Measurements from ENCODE around the gene MXD3.
A peak's percentile ranks its signal among the peaks of the same experiment; 100 is the strongest.
"Not testable (repeated sequence)": the region's sequence is repeated elsewhere in the genome, so short reads cannot be mapped to it uniquely, and the experiment has no call there.

Gene MXD3

DNA sequence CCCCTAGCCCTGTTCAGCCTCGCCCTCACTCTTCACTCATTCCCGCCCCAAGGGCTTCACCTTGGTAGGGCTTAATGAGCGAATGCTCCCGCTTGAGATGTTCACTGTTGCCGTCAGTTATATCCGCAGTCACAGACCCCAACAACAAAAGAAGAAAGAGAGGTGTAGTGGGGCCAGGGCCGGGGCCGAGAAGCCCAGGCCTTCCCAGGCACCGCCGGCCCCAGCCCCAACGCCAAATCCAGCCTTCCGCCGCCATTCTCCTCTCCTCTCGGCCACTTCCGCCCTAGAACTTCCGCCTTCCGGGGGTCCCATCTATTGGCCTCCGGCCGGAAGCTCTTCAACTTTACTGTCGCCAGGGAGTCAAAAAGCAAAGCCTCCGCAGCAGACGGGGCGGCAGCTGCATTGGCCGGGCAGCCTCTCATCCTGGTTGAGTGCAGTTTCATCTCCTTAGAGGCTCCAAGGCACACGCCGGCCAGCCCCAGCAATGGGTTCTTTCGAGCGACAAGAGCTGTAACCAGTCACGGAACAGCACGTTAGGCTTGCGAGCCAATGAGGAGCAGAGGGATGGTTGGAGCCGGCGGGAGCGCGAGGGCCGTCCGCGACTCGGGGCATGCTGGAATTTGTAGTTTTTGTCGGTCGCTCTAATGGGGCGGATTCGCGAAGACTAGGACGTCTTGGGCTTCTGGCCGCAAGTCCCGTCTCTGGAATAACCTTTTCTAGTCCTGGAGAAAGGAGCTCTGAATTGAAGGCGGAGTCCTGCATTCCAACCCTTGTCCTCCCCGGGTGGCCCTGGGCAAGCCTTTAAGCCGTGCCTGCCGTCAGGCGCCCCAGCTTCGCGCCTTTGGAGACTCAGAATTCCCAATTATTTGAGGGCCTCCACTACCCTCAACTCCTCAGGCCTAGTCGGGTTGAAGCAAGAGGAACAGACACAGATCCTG is 40.0 kb upstream of the MXD3 start, which contains the start of gene LMAN2:
Gene LMAN2, minus strand, starts transcription at position 277 of the 938 bp plus-strand sequence. Its CDS starts 21 bp downstream, at position 256.
- peak within 1 kb of the TSS; percentile 99 for H3K4me3 Mint-ChIP-seq
- peak within 1 kb of the TSS; percentile 100 for H3K27ac Mint-ChIP-seq
- H3K9me3 Mint-ChIP-seq = peaks cover 4% of the 10 kb centered on the region
- no peaks in the 10 kb centered on the region for H3K27me3 Mint-ChIP-seq
- H3K4me1 Mint-ChIP-seq (ENCODE audit: low read depth) = peaks cover 61% of the 10 kb centered on the region
- H3K36me3 Mint-ChIP-seq (ENCODE audit: low read depth) = peaks cover 24% of the 10 kb centered on the region

- Mint-ChIP-seq H3K4me3 (peak overlapping the region; percentile 99), H3K27me3 (no peaks in the 10 kb centered on the region), H3K27ac (peak overlapping the region; percentile 100), H3K4me1 (ENCODE audit: low read depth) (peaks cover 61% of the 10 kb centered on the region), H3K9me3 (peaks cover 4% of the 10 kb centered on the region), H3K36me3 (ENCODE audit: low read depth) (peaks cover 29% of the 10 kb centered on the region)
These were observed 39.2 kb upstream of the MXD3 start for GRCh38 chr5:177350776-177351391.

DNA sequence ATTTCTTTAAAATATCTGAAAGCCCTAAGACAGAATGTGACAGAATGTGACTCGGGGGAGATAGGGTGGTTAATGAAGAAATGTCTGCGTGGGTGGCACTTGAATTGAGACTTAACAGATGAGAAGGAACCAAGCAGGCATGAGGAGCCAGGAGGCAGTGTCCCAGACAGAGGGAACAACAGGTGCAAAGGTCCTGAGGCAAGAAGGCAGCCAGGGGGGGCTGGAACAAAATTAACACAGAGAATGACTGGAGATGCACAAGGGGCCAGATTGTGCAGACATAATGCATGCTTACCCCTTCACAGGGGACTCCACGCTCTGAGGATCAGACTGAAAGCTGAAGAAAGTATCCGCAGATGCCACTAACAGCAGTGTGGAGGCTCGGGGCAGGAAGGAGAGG is 38.1 kb upstream of the MXD3 start:
- H3K4me1 Mint-ChIP-seq (ENCODE audit: low read depth) = peaks cover 56% of the 10 kb centered on the region
- no peaks in the 10 kb centered on the region for H3K27me3 Mint-ChIP-seq
- H3K9me3 Mint-ChIP-seq = no peaks in the 10 kb centered on the region
- H3K36me3 Mint-ChIP-seq (ENCODE audit: low read depth) = peaks cover 35% of the 10 kb centered on the region
- H3K27ac Mint-ChIP-seq = peak overlapping the region; percentile 74
- peak overlapping the region; percentile 99 for H3K4me3 Mint-ChIP-seq

DNA sequence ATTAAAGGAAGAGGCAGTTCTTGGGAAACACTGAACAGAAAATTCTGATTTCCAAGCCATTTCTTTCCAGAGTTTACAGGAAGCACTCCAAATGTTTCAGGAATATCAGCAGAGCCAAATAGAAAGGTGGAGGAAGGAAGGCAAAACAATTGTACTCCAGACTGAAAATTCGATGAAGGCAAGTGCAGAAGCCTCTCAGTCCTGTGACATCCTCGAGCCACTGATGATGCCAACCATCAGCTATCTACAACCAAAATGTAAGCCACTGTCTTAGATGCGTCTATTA is 37.6 kb upstream of the MXD3 start:
- Mint-ChIP-seq H3K27ac (peak overlapping the region; percentile 61), H3K27me3 (no peaks in the 10 kb centered on the region), H3K4me1 (ENCODE audit: low read depth) (peaks cover 51% of the 10 kb centered on the region), H3K4me3 (peak overlapping the region; percentile 99), H3K9me3 (no peaks in the 10 kb centered on the region), H3K36me3 (ENCODE audit: low read depth) (peaks cover 37% of the 10 kb centered on the region)

DNA sequence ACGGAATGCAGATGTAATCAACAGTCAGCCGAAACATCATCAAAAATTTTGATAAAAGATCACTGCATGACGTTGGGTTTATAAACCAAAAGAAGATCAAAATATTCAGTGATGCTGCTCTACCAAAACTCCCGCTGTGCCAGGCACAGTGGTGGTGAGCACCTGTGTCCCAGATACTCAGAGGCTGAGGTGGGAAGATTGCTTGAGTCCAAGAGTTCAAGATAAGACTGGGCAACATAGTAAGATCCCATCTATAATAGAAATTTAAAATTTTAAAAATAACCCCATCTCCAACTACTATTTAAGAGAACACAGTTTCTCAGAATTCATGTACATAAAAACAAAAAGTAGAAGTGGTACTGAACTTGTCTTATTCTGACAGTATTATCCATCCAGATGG is 36.0 kb upstream of the MXD3 start:
- H3K27ac Mint-ChIP-seq = no peak overlapping the region
- no peaks in the 10 kb centered on the region for H3K9me3 Mint-ChIP-seq
- peaks cover 54% of the 10 kb centered on the region for H3K4me1 Mint-ChIP-seq (ENCODE audit: low read depth)
- H3K27me3 Mint-ChIP-seq = no peaks in the 10 kb centered on the region
- H3K36me3 Mint-ChIP-seq (ENCODE audit: low read depth) = peaks cover 42% of the 10 kb centered on the region
- H3K4me3 Mint-ChIP-seq = no peak overlapping the region

- Mint-ChIP-seq H3K36me3 (ENCODE audit: low read depth) (peaks cover 48% of the 10 kb centered on the region), H3K27ac (no peak overlapping the region), H3K27me3 (no peaks in the 10 kb centered on the region), H3K4me1 (ENCODE audit: low read depth) (peaks cover 49% of the 10 kb centered on the region), H3K9me3 (no peaks in the 10 kb centered on the region), H3K4me3 (no peak overlapping the region)
These were observed 35.1 kb upstream of the MXD3 start for GRCh38 chr5:177346820-177347219.

DNA sequence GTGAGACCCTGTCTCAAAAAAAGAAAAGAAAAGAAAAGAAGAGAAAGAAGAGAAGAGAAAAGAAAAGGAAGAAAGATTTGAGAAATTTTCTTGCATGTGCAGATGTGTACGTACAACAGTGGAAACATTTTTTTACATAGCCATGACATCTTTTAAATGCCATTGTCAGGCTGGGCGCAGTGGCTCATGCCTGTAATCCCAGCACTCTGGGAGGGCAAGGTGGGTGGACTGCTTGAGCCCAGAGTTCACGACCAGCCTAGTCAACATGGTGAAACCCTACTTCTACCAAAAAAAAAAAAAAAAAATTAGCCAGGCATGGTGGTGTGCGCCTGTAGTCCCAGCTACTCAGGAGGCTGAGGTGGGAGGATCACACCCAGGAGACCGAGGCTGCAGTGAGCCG is 33.2 kb upstream of the MXD3 start:
- Mint-ChIP-seq H3K4me3 (no peak overlapping the region), H3K36me3 (ENCODE audit: low read depth) (peaks cover 56% of the 10 kb centered on the region), H3K4me1 (ENCODE audit: low read depth) (peaks cover 42% of the 10 kb centered on the region), H3K27ac (no peak overlapping the region), H3K27me3 (no peaks in the 10 kb centered on the region), H3K9me3 (no peaks in the 10 kb centered on the region)

GRCh38 chr5:177343777-177344176 is 32.1 kb upstream of the MXD3 start:
- Mint-ChIP-seq H3K4me3 (no peak overlapping the region), H3K36me3 (ENCODE audit: low read depth) (peaks cover 52% of the 10 kb centered on the region), H3K27ac (no peak overlapping the region)

GRCh38 chr5:177343000-177343399 is 31.3 kb upstream of the MXD3 start:
- not testable (repeated sequence) for H3K27me3 Mint-ChIP-seq, H3K4me3 Mint-ChIP-seq, H3K27ac Mint-ChIP-seq, H3K9me3 Mint-ChIP-seq
- Mint-ChIP-seq H3K4me1 (ENCODE audit: low read depth) (peaks cover 38% of the 10 kb centered on the region), H3K36me3 (ENCODE audit: low read depth) (peaks cover 52% of the 10 kb centered on the region)

More at GRCh38 chr5:177343777-177344176, 32.1 kb upstream of the MXD3 start:
- Mint-ChIP-seq H3K9me3 (no peaks in the 10 kb centered on the region), H3K4me1 (ENCODE audit: low read depth) (peaks cover 38% of the 10 kb centered on the region), H3K27me3 (no peaks in the 10 kb centered on the region)

GRCh38 chr5:177339107-177339638 is 27.5 kb upstream of the MXD3 start:
- no peaks in the 10 kb centered on the region for H3K9me3 Mint-ChIP-seq
- H3K27ac Mint-ChIP-seq = no peak overlapping the region
- H3K36me3 Mint-ChIP-seq (ENCODE audit: low read depth) = peaks cover 46% of the 10 kb centered on the region

GRCh38 chr5:177338251-177339106 is 26.8 kb upstream of the MXD3 start:
- H3K9me3 Mint-ChIP-seq = no peaks in the 10 kb centered on the region
- H3K27me3 Mint-ChIP-seq = no peaks in the 10 kb centered on the region
- peaks cover 11% of the 10 kb centered on the region for H3K4me1 Mint-ChIP-seq (ENCODE audit: low read depth)
- H3K27ac Mint-ChIP-seq = no peak overlapping the region
- H3K36me3 Mint-ChIP-seq (ENCODE audit: low read depth) = peaks cover 49% of the 10 kb centered on the region
- no peak overlapping the region for H3K4me3 Mint-ChIP-seq

More at GRCh38 chr5:177339107-177339638, 27.5 kb upstream of the MXD3 start:
- H3K4me3 Mint-ChIP-seq = no peak overlapping the region
- H3K27me3 Mint-ChIP-seq = no peaks in the 10 kb centered on the region
- H3K4me1 Mint-ChIP-seq (ENCODE audit: low read depth) = peaks cover 14% of the 10 kb centered on the region

DNA sequence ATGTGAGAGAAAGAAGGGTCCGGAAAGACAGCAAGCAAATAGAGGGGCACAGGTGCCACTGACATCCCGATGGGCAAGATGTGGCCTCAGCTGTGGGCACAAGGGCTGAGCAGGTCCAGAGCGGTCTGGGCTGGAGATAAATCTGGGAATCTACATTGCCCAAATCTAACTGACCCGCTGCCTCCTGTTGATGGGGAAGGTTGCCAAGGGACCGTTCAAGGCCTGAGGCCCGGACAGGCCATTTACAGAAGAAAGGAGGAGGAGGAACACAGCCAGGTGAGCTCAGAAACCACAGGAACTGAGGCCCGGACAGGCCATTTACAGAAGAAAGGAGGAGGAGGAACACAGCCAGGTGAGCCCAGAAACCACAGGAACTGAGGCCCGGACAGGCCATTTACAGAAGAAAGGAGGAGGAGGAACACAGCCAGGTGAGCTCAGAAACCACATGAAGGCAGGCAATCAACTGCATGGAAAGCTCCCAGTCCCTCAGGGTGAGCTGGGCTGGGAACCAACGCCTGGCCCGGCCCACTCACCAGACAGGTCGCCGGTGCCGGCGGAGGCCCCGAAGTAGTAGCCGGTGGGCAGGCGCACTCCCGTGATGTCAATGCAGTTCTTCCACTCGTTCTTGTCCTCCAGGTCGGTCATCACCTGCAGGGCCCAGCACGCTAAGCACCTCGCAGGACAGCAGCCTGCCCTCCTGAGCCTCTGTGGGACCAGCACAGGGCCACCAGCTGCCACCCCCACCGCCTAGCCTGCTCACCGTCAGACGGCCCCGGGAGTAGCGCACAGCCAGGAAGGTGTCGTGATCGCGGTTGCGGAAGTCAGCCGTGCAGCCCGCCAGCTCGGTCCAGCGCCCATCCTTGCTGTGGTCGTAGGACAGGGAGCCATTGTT is 25.2 kb upstream of the MXD3 start:
- Mint-ChIP-seq H3K4me1 (ENCODE audit: low read depth) (peaks cover 10% of the 10 kb centered on the region), H3K9me3 (no peaks in the 10 kb centered on the region), H3K36me3 (ENCODE audit: low read depth) (peaks cover 50% of the 10 kb centered on the region), H3K27ac (no peak overlapping the region), H3K4me3 (no peak overlapping the region), H3K27me3 (no peaks in the 10 kb centered on the region)

- no peaks in the 10 kb centered on the region for H3K9me3 Mint-ChIP-seq
- peak overlapping the region; percentile 4 for H3K27ac Mint-ChIP-seq
- H3K36me3 Mint-ChIP-seq (ENCODE audit: low read depth) = peaks cover 42% of the 10 kb centered on the region
- peaks cover 16% of the 10 kb centered on the region for H3K4me1 Mint-ChIP-seq (ENCODE audit: low read depth)
- H3K4me3 Mint-ChIP-seq = no peak overlapping the region
- H3K27me3 Mint-ChIP-seq = no peaks in the 10 kb centered on the region
These were observed 24.4 kb upstream of the MXD3 start for GRCh38 chr5:177336112-177336511.

DNA sequence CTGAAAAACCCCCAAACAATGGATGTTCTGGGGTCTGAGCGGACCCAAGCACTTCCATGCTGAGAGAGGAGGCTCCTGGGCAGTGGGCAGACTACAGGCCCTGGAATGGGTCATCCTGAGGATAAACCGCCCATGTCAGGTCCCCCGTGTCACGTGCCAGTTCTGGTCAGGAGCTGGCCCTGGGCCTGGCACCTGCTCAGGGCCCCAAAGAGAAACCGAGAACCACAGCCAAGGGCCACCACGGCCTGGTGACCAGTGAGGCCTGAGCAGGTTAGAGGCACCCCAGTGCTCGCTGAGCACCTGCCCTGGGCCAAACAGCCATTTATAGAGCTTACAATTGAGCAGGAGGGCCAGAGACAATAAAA is 24.0 kb upstream of the MXD3 start:
- Mint-ChIP-seq H3K27me3 (no peaks in the 10 kb centered on the region), H3K4me1 (ENCODE audit: low read depth) (peaks cover 21% of the 10 kb centered on the region), H3K9me3 (no peaks in the 10 kb centered on the region), H3K27ac (no peak overlapping the region), H3K4me3 (no peak overlapping the region), H3K36me3 (ENCODE audit: low read depth) (peaks cover 43% of the 10 kb centered on the region)
